ENCODE results near the gene NVL. TPM values are rescaled to one million over a fixed set of nuclear protein-coding genes. Genes with fewer than 3 reads are reported as not detected.

Gene NVL
- total and polyA plus RNA-seq, 3 donors from 2014 or later: 21.7 to 38.7 (median 31.0) TPM

GRCh38 chr1:224178894-224179293, 151.1 kb downstream of the NVL start:
- Histone ChIP-seq H3K27me3 (no peaks in the 10 kb centered on the region), H3K4me1 (peaks cover under 1% of the 10 kb centered on the region), H3K27ac (no peak overlapping the region), H3K36me3 (ENCODE audit: low read depth, missing control alignments) (no peaks in the 10 kb centered on the region), H3K9me3 (no peaks in the 10 kb centered on the region), H3K4me3 (no peak overlapping the region)
- DNase-seq: no peak
- 93% methylated on average over 5 of the region's 5 CpGs for WGBS, 2 donors
- TF ChIP-seq POLR2A (IDR thresholded peaks at IDR 0.05) (no peak), CTCF (IDR thresholded peaks at IDR 0.05) (no peak)
- intact Hi-C loops (cut with DNase I; ENCODE audit: low total_unique reads): no loop called here

- TF ChIP-seq CTCF (IDR thresholded peaks at IDR 0.05): no peak
- intact Hi-C loops (cut with DNase I; ENCODE audit: low total_unique reads): no loop called here
Measured at GRCh38 chr1:224177356-224177999, 152.5 kb downstream of the NVL start.

More at GRCh38 chr1:224177356-224177999, 152.5 kb downstream of the NVL start:
- no peak overlapping the region for H3K27ac ChIP-seq
- DNase-seq: no peak
- no peaks in the 10 kb centered on the region for H3K4me1 ChIP-seq
- 88% methylated on average over 9 of the region's 9 CpGs for WGBS, 2 donors
- no peaks in the 10 kb centered on the region for H3K36me3 ChIP-seq (ENCODE audit: low read depth, missing control alignments)
- H3K9me3 ChIP-seq: no peaks in the 10 kb centered on the region
- no peak overlapping the region for H3K4me3 ChIP-seq
- H3K27me3 ChIP-seq: no peaks in the 10 kb centered on the region

Small RNA genes within 50 kb of the gene (microRNA-seq; reads per million reads assigned to microRNA genes)
- gene MIR320B2 (ENCODE audit: borderline number of aligned reads in 2 of 2, borderline replicate concordance in 1 of 2): 5.5 to 5.6 reads per million in 2 donors

Small RNA genes within 50 kb of the gene (small RNA-seq; reads per million reads assigned to genes)
- gene MIR320B2: 0 to 0.09 reads per million in 2 donors
- 0 to 0.09 reads per million in 2 donors for gene RF00139
- gene RNU6-1008P: 0 reads per million in 2 donors

Other genes starting within 250 kb of the NVL start
- gene FBXO28, start 216.1 kb downstream of the NVL start, total RNA-seq: 10 to 100 TPM; 29.6 to 43.7 TPM
- 23.7 TPM for gene FBXO28, start 216.1 kb downstream of the NVL start, polyA plus RNA-seq (ENCODE audit: insufficient read depth, low read depth, low replicate concordance)
- gene DEGS1, start 146.9 kb downstream of the NVL start, total RNA-seq: 10 to 100 TPM; 58.1 to 60.5 TPM
- 83.0 TPM for gene DEGS1, start 146.9 kb downstream of the NVL start, polyA plus RNA-seq (ENCODE audit: insufficient read depth, low read depth, low replicate concordance)
- gene CNIH4, start 26.7 kb upstream of the NVL start, total RNA-seq: 10 to 100 TPM; 24.7 to 32.1 TPM
- 43.3 TPM for gene CNIH4, start 26.7 kb upstream of the NVL start, polyA plus RNA-seq (ENCODE audit: insufficient read depth, low read depth, low replicate concordance)
- 100 to 1,000 TPM in 1 of 2 donors, 10 to 100 TPM in 1; 86.1 to 104 TPM for gene WDR26, start 104.6 kb upstream of the NVL start, total RNA-seq
- gene WDR26, start 104.6 kb upstream of the NVL start, polyA plus RNA-seq (ENCODE audit: insufficient read depth, low read depth, low replicate concordance): 105 TPM

Data from testis (tissue), 3 donors.